Measurements from ENCODE around the gene ATP2A3. TPM values are rescaled to one million over a fixed set of nuclear protein-coding genes. Genes with fewer than 3 reads are reported as not detected.

The ATP2A3 gene
- total and polyA plus RNA-seq, 2 experiments from 2014 or later: 2.2 to 4.1 TPM

DNA sequence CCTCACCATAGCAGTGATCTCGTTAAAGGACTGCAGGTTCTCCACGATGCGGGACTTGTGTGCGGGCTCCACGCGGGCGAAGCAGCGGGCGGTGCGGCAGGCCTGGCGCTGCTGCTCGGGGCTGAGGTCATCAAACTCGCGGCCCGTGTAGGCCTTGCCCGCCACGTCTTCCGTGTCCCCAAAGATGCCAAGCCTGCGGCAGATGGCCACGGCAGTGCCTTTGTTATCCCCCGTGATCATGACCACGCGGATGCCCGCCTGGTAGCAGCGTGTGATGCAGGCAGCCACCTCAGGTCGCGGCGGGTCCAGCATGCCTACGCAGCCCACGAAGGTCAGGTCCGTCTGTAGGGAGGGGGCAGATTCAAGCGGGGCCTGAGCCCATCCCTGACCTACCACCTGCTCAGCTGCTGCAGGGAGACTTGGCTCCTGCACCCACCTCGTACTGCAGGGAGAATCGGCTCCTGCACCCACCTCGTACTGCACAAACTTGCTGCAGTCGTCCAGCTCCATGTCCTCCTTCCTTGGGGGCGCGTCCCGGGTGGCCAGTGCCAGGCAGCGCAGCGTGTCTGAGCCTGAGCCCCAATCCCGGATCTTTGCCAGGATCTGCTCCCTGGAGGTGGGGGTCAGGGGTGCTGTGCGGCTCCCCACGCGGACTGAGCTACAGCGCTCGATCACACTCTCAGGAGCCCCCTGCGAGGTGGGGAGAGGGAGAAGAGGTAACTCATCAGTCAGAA lies 23.1 kb downstream of the ATP2A3 start:
- H3K36me3 ChIP-seq (replicated peaks; ENCODE audit: insufficient read depth, low read depth): no peaks in the 10 kb centered on the region
- no peak for DNase-seq (ENCODE audit: low spot score)
- H2AFZ ChIP-seq: no peak overlapping the region
- no peaks in the 10 kb centered on the region for H3K9me3 ChIP-seq (ENCODE audit: low read depth)
- no peak overlapping the region for H3K4me2 ChIP-seq
- 96% methylated on average over 48 of the region's 48 CpGs for WGBS (ENCODE audit: low lambda C conversion rate, missing lambda C conversion rate)
- H4K20me1 ChIP-seq (ENCODE audit: insufficient read depth, poor library complexity, severe bottlenecking): no peaks in the 10 kb centered on the region
- H3K9me2 ChIP-seq (replicated peaks; ENCODE audit: insufficient read depth): no peaks in the 10 kb centered on the region
- H3K27me3 ChIP-seq: no peaks in the 10 kb centered on the region
- no peaks in the 10 kb centered on the region for H3K79me2 ChIP-seq
- TF ChIP-seq CTCF (IDR thresholded peaks at IDR 0.05; ENCODE audit: poor library complexity) (no peak), EZH2phosphoT487 (IDR thresholded peaks at IDR 0.05; ENCODE audit: low read depth, severe bottlenecking, unreplicated experiment) (no peak), EZH2 (IDR thresholded peaks at IDR 0.05; ENCODE audit: borderline replicate concordance) (no peak)
- H3K4me1 ChIP-seq (ENCODE audit: insufficient read depth): no peaks in the 10 kb centered on the region
- H3K27ac ChIP-seq: no peak overlapping the region
- no peak overlapping the region for H3K4me3 ChIP-seq

DNA sequence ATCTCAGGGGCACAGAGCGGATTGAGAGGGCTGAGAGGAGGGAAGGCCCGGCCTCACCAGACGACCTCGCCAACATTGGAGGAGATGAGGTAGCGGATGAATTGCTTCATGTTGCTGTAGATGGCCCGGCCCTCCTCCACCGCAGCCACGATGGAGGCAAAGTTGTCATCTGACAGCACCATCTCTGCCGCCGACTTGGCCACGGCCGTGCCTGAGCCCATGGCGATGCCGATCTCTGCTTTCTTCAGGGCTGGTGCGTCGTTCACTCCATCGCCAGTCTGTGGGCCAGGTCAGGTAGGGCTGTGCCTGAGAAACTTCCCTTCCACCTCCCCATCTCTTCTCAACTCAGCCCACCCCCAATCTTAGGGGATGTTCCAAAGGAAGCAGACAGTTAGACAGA lies 26.9 kb downstream of the ATP2A3 start:
- no peaks in the 10 kb centered on the region for H3K9me3 ChIP-seq (ENCODE audit: low read depth)
- TF ChIP-seq CTCF (IDR thresholded peaks at IDR 0.05; ENCODE audit: poor library complexity) (no peak), EZH2 (IDR thresholded peaks at IDR 0.05; ENCODE audit: borderline replicate concordance) (no peak), EZH2phosphoT487 (IDR thresholded peaks at IDR 0.05; ENCODE audit: low read depth, severe bottlenecking, unreplicated experiment) (no peak)
- H4K20me1 ChIP-seq (ENCODE audit: insufficient read depth, poor library complexity, severe bottlenecking): no peaks in the 10 kb centered on the region
- H3K9me2 ChIP-seq (replicated peaks; ENCODE audit: insufficient read depth): no peaks in the 10 kb centered on the region
- H3K4me2 ChIP-seq: no peak overlapping the region
- no peaks in the 10 kb centered on the region for H3K4me1 ChIP-seq (ENCODE audit: insufficient read depth)
- H3K36me3 ChIP-seq (replicated peaks; ENCODE audit: insufficient read depth, low read depth): no peaks in the 10 kb centered on the region
- no peak overlapping the region for H2AFZ ChIP-seq
- H3K4me3 ChIP-seq: no peak overlapping the region
- no peaks in the 10 kb centered on the region for H3K27me3 ChIP-seq
- H3K27ac ChIP-seq: no peak overlapping the region
- WGBS (ENCODE audit: low lambda C conversion rate, missing lambda C conversion rate): 98% methylated on average over 17 of the region's 17 CpGs
- no peak for DNase-seq (ENCODE audit: low spot score)
- H3K79me2 ChIP-seq: no peaks in the 10 kb centered on the region

GRCh38 chr17:3935825-3936355 lies 28.3 kb downstream of the ATP2A3 start:
- no peaks in the 10 kb centered on the region for H3K9me2 ChIP-seq (replicated peaks; ENCODE audit: insufficient read depth)
- no peak overlapping the region for H2AFZ ChIP-seq
- H3K27me3 ChIP-seq: no peaks in the 10 kb centered on the region

More at GRCh38 chr17:3935825-3936355, 28.3 kb downstream of the ATP2A3 start:
- H3K79me2 ChIP-seq: no peaks in the 10 kb centered on the region
- DNase-seq (ENCODE audit: low spot score): peak; percentile 45
- H4K20me1 ChIP-seq (ENCODE audit: insufficient read depth, poor library complexity, severe bottlenecking): no peaks in the 10 kb centered on the region
- H3K27ac ChIP-seq: no peak overlapping the region
- H3K4me1 ChIP-seq (ENCODE audit: insufficient read depth): no peaks in the 10 kb centered on the region
- no peak for TF ChIP-seq EZH2phosphoT487 (IDR thresholded peaks at IDR 0.05; ENCODE audit: low read depth, severe bottlenecking, unreplicated experiment)
- TF ChIP-seq CTCF (IDR thresholded peaks at IDR 0.05; ENCODE audit: poor library complexity): no peak
- no peak for TF ChIP-seq EZH2 (IDR thresholded peaks at IDR 0.05; ENCODE audit: borderline replicate concordance)
- H3K4me3 ChIP-seq: no peak overlapping the region
- H3K36me3 ChIP-seq (replicated peaks; ENCODE audit: insufficient read depth, low read depth): no peaks in the 10 kb centered on the region
- 92% methylated on average over 9 of the region's 9 CpGs for WGBS (ENCODE audit: low lambda C conversion rate, missing lambda C conversion rate)
- no peaks in the 10 kb centered on the region for H3K9me3 ChIP-seq (ENCODE audit: low read depth)
- H3K4me2 ChIP-seq: no peak overlapping the region

All from hepatocyte (in vitro differentiated cells).